ENCODE data around the gene RGS10.

RGS10 gene

GRCh38 chr10:119500123-119500795, 42.3 kb downstream of the RGS10 start:
- H3K4me3 ChIP-seq (ENCODE audit: low read depth, low read length), result no peak overlapping the region
- TF ChIP-seq CTCF (IDR thresholded peaks at IDR 0.05; ENCODE audit: borderline replicate concordance, insufficient read depth, low read depth, low read length), result no peak

GRCh38 chr10:119499677-119500002, 42.9 kb downstream of the RGS10 start:
- TF ChIP-seq CTCF (IDR thresholded peaks at IDR 0.05; ENCODE audit: borderline replicate concordance, insufficient read depth, low read depth, low read length), result no peak

GRCh38 chr10:119498889-119499676, 43.4 kb downstream of the RGS10 start:
- TF ChIP-seq CTCF (IDR thresholded peaks at IDR 0.05; ENCODE audit: borderline replicate concordance, insufficient read depth, low read depth, low read length), result no peak
- H3K4me3 ChIP-seq (ENCODE audit: low read depth, low read length), result no peak overlapping the region

More at GRCh38 chr10:119499677-119500002, 42.9 kb downstream of the RGS10 start:
- H3K4me3 ChIP-seq (ENCODE audit: low read depth, low read length), result no peak overlapping the region

GRCh38 chr10:119497243-119497642, 45.3 kb downstream of the RGS10 start:
- no peak for TF ChIP-seq CTCF (IDR thresholded peaks at IDR 0.05; ENCODE audit: borderline replicate concordance, insufficient read depth, low read depth, low read length)

GRCh38 chr10:119496273-119496672, 46.2 kb downstream of the RGS10 start:
- H3K4me3 ChIP-seq (ENCODE audit: low read depth, low read length), result no peak overlapping the region
- no peak for TF ChIP-seq CTCF (IDR thresholded peaks at IDR 0.05; ENCODE audit: borderline replicate concordance, insufficient read depth, low read depth, low read length)

More at GRCh38 chr10:119497243-119497642, 45.3 kb downstream of the RGS10 start:
- no peak overlapping the region for H3K4me3 ChIP-seq (ENCODE audit: low read depth, low read length)

- TF ChIP-seq CTCF (IDR thresholded peaks at IDR 0.05; ENCODE audit: borderline replicate concordance, insufficient read depth, low read depth, low read length), result no peak
- no peak overlapping the region for H3K4me3 ChIP-seq (ENCODE audit: low read depth, low read length)
Observed at GRCh38 chr10:119495545-119495944, 47.0 kb downstream of the RGS10 start.
